ENCODE data around the gene STK26.
"Not testable (repeated sequence)": the region's sequence is repeated elsewhere in the genome, so short reads cannot be mapped to it uniquely, and the experiment has no call there.

The STK26 gene

DNA sequence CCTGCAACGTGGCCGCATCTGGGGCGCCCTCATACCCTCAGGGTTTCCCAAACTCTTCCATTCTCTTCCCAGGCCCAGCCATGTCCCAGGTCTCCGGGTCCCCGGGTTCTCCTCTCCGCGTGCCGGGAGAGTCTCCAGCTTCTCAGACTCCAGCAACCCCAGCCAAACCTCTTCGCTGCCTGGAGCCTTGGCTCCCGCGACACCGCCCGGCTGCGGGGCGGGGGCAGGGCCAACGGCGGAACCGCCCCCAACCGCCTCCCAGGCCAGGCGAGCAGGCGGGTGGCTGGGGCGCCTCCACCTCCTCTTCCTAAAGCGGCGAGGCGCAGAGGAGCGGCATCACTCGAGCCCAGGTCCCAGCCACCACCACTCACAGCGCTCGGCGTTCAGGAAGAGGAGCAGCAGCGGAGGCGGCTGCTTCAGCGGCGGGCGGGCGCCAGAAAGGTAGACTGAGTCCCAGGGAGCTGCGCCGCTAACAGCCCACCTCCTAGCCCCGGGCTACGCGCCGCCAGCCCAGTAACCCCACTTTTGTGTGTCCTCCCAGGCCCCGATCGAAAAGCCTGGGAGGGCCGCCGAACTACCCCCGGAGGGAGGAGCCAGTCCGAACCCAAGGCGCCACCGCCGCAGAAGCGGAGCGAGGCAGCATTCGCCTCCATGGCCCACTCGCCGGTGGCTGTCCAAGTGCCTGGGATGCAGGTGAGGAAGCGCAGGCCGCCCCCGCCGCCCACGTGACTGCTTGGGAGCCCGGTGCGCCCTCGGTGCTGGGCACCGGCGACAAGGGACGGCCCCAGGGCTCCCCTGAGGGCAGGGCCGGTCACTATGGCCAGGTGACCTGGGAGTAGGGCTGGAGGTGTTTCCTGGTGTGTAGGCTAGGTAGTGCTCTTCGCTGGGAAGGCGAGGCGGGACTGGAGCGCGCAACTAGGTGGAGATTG is at the start of gene STK26:
Gene STK26 (plus strand): TSS at position 336 of the 929 bp plus-strand sequence. CDS start 316 bp downstream, at position 652.
- DNase-seq, result peak; percentile 79

GRCh38 chrX:131975851-131976250 is 47.3 kb upstream of the STK26 start:
- DNase-seq, result no peak

DNA sequence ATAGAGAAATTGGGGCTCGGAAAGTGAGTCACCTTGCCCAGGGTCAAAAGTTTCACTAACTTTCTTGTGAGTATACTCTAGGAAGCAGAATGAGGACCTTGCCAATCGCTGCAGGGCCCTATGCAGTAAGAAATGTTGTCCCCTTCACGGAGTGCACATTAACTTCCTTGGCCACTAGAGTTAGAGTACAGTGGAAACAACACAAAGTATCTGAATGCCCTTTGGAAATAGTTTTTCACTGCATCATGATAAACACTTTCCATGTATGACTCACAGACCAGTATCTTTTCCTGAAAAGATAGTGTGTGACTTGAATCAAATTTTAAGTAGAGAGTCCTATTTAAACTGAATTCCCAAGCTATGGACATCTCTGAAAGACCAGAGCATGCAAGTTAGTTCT is 45.5 kb upstream of the STK26 start:
- no peak for DNase-seq

DNA sequence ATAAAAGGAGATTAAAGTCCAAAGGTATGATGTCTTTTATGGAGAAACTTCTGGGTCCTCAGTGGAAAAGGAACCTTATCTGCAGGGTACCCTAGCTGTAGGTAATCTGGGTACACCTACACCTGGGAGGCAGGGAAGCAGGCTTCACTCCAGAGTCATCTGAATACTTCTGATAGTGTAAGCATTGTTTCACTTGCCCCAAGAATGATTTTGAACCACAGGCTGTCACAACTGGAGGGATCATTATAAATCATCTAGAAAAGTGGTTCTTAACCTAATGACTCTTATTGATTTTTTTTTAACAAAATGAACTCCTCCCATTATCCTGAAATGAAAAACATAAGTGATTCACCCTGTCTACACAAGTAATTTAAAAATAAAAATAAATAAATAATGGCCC is 44.0 kb upstream of the STK26 start:
- DNase-seq, result no peak

DNA sequence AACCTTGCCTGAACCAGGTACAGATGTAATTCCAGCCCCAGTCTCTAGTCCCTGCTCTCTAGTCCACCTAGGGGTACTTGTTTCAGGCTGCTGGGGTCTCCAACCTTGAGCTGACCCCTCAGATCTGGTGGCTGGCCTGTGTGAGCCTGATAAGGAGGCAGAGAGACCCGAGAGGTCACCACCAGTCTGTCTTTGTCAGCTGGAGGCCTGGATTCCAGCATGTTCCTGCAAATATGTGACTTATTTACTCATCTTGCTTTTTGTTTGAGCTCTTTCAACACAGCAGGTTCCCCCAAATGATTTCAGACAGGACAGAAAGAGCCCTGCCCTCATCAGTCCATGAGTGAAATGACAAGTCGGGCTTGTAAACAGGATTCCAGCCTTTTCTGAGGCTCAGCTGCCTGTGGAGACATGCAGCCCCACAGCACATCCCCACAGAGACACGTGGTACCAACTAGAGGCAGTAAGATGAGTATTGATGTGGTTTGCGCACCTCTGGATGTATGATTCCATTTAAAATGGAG is 37.5 kb upstream of the STK26 start:
- no peak for DNase-seq

DNA sequence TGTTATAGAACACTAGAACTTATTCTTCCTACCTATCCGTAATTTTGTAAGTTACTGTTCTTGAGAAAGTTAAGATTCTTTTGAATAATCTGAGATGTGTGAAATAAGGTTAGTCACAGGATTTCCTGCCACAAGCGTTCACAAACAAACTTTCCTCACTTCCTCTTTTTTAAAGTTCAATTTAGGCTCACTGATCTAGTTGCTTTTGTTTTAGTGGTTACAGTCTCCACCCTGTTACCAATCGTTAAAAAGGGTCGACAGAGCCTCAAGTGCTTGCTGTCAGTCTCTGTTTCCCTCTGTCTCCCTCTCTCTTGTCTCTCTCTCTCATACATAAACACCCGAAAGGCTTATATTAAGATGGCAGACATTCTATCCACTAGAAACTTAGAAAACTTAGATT is 35.9 kb upstream of the STK26 start:
- no peak for DNase-seq

- DNase-seq, result no peak
Observed at GRCh38 chrX:131988236-131988635, 34.9 kb upstream of the STK26 start.

DNA sequence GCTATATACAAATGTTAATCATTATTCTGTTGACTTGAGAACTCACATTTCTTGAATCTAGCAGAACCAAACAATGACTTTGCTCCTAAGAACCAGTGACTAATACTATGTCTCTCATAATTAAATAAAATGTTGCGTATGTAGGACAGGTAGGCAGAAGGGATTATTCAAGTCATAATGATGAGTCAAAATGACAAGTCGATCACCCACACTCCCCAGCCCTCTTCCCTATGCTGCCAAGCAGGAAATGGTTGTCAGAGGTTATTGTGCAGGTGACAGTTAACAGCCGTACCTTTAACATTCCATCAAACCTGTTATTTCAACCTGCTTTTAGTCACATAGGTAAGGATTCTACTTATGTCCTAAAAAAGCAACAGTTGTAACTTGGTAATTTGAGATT is 22.0 kb upstream of the STK26 start:
- peak; percentile 39 for DNase-seq

DNA sequence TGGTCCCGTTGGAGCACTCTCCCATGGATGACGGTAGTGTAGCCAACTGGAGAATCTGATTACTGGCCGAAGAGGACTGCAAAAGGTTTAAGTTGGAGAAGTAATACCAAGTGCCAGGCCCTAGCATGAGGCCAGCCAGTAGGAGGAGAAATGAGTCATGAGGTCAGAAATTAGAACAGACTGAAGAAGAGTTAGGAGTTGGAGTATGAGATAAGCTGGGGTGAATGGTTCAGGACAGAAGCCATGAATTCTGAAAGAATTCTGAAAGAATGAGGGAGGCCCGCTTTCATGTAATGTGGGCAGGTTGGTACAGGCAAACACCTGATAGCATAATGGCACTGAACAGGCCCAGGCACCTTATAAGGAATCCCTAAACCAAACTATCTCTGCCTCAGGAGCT is 18.4 kb upstream of the STK26 start:
- DNase-seq, result no peak

DNA sequence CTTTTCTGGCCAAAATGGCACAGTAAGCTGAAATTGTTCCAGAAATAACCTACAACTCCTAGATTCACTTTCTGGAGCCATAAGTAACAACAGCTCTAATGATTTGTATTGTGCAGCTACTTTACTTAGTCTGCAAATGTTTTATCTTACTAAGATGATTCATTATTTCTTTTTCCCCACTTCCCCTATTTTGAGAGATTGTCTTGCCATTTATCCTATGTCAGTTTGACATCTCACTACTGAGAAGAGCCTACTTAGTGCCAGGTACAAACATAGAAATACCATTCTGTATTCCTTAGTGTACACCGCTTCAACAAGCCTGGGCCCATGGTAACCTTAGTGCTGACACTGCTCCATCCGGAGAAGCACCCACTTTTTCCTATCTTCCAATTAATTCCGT is 13.8 kb upstream of the STK26 start:
- no peak for DNase-seq

DNA sequence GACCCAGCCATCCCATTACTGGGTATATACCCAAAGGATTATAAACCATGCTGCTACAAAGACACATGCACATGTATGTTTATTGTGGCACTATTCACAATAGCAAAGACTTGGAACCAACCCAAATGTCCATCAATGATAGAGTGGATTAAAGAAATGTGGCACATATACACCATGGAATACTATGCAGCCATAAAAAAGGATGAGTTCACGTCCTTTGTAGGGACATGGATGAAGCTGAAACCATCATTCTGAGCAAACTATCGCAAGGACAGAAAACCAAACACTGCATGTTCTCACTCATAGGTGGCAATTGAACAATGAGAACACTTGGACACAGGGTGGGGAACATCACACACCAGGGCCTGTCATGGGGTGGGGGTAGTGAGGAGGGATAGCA is 12.9 kb upstream of the STK26 start:
- not testable (repeated sequence) for DNase-seq

GRCh38 chrX:132015875-132016274 is 7.2 kb upstream of the STK26 start:
- no peak for DNase-seq

GRCh38 chrX:132016628-132017430 is 6.3 kb upstream of the STK26 start:
- DNase-seq, result no peak

DNA sequence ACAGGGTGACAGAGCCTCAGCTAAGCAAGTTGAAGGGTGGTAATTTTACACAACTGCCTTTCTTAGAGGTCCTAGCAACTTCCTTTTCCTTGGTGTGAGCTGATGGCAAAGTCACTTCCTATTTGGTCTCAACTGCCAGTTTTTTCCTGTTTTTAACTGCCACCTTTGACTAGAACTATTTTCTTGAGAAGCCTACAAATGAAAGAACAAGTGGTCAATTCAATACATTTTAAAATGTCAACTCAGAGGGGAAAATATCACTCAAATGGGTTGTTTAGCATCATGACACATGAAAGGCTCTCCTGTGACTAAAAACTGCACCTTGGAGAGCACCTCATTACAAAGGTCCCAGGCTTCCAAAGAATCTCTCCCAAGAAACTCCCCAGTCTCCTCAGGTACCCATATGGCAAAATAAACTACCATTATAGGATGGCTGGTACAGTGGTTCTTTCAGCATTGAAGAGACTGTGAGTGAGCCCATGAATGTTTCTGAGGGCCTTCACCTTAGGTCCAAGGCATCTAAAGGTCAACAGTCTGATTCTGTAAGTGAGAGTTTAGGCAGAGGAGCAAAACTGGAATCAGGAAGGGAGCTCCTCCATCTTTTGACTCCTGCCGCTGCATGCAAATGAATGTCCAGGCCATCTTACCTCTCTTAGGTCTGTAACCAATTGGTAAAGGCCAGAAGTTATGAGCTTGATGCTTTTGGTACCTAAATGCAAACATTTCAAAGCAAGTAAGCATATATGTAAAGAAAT is 5.5 kb upstream of the STK26 start:
- no peak for DNase-seq

DNA sequence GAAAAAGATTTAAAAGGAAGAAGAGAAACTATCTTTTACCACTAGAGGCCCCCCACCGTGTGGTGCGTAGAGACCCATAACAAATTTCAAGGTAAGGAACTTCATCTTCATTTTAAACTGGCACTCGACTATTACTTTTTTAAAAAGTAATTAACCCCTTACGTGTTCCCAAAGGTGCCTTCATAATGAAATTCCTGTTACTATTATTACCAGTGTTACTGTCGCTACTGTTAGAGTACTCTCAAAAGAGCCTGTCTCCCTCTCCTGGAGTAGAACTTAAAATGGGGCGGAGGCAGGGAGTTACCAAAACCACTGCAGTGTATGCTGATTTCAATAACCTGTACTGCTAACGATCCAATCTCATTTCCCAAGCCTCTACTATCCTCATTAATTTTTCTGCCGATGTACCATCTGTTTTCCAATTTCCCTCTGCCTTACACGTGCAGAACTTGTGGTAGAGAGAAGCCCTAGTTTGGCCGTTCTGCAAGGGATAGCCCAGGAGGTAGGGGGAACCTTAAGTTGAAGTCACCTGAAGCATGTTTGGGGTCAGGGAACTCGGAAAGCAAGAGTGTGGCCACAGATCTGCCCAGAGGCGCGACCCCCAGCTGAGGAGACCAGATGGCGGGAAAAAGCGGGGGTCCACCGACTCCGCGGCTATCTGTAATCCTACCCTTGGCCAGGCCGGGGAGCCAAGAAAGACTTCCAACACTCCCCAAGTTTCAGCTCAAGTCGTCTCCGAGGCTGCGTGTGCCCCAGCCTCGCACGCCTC is 720 bp upstream of the STK26 start:
- DNase-seq, result peak; percentile 12

GRCh38 chrX:132023896-132024386 is 839 bp downstream of the STK26 start:
- peak; percentile 56 for DNase-seq

DNA sequence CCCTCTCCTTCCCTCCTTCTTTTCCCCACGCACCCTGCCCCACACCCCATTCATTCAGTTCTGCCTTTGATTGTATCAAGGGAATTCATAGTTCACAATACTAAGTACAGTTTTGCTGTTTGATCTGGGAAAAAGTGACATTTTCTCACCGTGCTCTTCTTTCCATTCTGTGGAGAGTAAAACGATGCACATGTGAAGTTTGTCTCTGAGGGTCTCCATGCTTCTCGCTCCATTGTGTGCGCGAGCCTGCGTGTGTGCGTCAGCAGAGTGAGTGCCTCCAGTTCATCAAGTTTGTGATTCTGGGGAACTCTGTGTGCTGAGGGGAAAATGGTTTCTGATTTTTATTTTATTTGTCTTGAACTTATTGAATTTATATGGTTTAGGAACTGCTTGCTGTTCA is 1.9 kb downstream of the STK26 start:
- DNase-seq, result no peak

DNA sequence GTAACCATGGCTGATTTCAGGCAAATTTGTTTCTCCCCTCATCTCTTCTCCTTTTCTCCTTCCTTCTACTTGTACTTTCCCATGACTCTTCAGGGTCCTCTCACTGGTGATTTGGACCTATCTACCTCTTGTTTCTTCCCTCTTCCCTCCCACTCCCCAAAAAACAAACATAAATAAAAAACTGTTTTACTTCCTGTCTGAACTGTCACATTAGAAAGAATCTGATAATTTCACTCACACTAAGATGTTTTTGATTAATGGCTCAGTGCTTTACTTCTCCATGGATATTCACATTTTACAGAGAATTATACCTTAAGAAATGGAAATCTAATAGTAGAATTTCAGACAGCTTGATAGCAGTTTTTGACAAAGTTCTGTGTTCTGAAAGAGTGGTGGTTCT is 7.2 kb downstream of the STK26 start:
- DNase-seq, result no peak

- no peak for DNase-seq
Observed at GRCh38 chrX:132031867-132032266, 8.8 kb downstream of the STK26 start.

GRCh38 chrX:132033166-132033565 is 10.1 kb downstream of the STK26 start:
- DNase-seq, result no peak

GRCh38 chrX:132034648-132035047 is 11.5 kb downstream of the STK26 start:
- DNase-seq, result no peak

DNA sequence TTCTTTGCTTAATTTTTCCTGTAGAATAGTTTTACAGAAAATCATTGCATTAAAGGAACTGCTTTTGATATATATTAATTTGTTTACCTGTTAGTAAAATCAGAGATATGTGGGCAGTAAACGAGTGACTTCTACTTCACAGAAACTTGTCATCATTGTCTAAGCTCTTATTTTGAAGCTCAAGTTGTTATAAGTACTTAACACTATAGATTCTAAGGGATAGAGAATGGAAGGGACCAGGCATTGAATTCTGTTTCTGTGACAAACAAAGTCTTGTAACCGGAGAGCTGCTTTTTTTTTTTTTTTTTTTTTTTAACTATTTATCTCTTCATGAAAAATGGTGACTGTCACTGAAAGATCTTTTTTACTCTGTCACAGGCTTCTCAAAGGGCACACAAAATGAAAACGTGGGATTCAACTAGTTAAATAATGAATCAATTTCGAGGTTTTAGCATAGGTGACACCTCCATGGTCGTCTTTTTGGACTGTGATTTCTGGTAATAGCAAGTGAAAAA is 14.4 kb downstream of the STK26 start:
- DNase-seq, result no peak

All from activated naive CD4-positive, alpha-beta T cell treated with anti-CD3 and anti-CD28 coated beads, Interleukin-2, amount 50 U/mL, for 16 hours (primary cell).